ENCODE data around the gene HID1.
"Not testable (repeated sequence)": the region's sequence is repeated elsewhere in the genome, so short reads cannot be mapped to it uniquely, and the experiment has no call there.

The HID1 gene

DNA sequence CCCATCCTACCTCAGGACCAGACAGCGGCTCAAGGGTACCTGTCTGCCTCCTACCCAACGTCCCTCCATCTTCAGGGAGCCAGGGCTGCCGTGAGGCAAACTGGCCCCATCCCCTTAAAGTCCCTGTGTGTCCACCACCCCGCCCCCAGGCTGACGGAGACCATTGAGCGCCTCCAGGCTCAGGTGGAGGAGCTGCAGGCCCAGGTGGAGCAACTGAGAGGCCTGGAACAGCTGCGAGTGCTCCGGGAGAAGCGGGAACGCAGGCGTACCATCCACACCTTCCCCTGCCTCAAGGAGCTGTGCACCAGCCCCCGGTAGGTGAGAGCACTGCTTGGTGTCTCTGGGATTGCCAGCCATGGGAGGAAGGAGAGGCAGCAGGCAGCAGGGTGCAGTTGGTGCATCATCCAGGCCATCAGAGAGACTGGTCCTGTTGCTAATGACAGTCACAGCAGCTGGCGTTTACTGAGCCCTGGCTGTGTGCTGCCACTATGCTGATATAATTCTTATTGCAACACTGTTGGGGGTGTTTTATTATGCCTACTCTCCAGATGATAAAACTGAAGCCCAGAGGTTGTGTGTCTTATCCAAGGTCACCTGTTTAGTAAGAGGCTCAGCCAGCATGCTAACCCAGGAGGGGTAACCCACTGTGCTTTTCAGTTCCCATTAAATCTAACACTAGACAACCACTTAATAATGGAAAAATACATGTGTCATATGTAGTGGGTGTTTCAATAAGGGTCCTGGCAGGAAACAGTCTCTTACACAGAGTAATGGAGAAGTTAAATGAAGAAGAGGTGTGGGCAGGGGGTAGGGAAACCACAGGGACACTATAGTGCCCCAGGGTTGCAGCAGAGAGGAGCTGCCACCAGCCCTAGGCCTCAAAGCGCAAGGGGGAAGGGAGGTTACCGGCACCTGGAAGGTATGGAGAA is 29.6 kb upstream of the HID1 start:
- in situ Hi-C loops (cut with HindIII; ENCODE audit: low pct_ligation_motif_present, low pct_unique_long_range_greater_than_20kb, low sequenced_read_pairs) = no loop called here
- DNase-seq = no peak

GRCh38 chr17:74999523-74999922 is 27.0 kb upstream of the HID1 start:
- in situ Hi-C loops (cut with HindIII; ENCODE audit: low pct_ligation_motif_present, low pct_unique_long_range_greater_than_20kb, low sequenced_read_pairs) = no loop called here
- DNase-seq = no peak

DNA sequence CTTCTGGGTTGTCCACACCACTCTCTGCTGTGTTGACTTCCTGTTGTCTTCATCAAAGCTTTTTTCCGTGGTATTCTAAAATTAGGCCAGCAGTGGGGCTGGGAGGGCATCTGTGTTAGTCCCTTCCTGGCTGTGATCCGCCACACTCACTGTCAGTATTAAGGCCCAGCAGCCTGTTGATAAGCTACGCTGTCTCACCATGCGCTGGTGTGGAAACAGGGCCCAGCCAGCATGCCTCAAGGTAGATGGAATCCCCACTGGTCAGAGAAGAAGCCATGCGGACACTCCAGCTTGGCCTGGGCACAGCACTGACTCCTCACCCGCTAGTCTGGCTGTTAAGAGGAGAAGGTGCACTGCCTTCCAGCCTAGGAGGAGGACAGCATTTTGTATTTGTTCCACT is 26.2 kb upstream of the HID1 start:
- DNase-seq = no peak
- in situ Hi-C loops (cut with HindIII; ENCODE audit: low pct_ligation_motif_present, low pct_unique_long_range_greater_than_20kb, low sequenced_read_pairs) = no loop called here

DNA sequence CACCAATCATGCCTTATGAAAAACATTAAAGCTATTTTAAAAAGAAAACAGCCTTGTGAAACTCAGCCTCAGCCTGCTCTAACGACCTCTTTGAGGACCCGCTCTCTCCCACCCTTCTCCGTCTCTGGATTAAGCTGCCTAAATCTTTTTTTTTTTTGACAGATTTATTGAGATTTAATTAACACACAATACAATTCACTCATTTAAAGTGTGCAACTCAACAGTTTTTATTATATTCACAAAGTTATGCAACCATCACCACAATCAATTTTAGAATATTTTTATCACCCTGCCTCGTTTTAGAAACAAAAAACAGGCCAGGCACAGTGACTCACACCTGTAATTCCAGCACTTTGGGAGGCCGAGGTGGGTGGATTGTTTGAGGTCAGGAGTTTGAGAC is 23.3 kb upstream of the HID1 start:
- in situ Hi-C loops (cut with HindIII; ENCODE audit: low pct_ligation_motif_present, low pct_unique_long_range_greater_than_20kb, low sequenced_read_pairs) = no loop called here
- no peak for DNase-seq

GRCh38 chr17:74994440-74994839 is 21.9 kb upstream of the HID1 start:
- in situ Hi-C loops (cut with HindIII; ENCODE audit: low pct_ligation_motif_present, low pct_unique_long_range_greater_than_20kb, low sequenced_read_pairs) = no loop called here

DNA sequence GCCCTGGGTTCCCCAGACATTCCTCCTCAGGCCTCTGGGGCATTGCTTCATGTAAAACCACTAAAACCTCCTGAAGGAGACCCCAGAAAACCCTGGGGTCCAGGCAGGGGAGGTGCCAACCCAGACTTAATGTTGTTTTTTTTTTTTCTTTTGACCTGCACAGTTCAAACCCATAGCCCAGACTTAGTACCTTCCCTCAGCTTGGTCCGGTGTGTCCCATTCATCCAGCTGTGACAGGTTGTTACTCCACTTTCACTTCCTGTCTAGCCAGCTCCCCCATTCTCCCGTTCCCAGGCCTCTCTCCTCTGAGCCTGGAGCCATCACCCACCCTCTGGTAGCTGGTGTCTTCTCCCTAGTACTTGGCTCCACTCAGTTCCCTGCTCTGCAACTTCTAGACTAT is 19.7 kb upstream of the HID1 start:
- in situ Hi-C loops (cut with HindIII; ENCODE audit: low pct_ligation_motif_present, low pct_unique_long_range_greater_than_20kb, low sequenced_read_pairs) = no loop called here
- DNase-seq = no peak

More at GRCh38 chr17:74994440-74994839, 21.9 kb upstream of the HID1 start:
- DNase-seq = no peak

DNA sequence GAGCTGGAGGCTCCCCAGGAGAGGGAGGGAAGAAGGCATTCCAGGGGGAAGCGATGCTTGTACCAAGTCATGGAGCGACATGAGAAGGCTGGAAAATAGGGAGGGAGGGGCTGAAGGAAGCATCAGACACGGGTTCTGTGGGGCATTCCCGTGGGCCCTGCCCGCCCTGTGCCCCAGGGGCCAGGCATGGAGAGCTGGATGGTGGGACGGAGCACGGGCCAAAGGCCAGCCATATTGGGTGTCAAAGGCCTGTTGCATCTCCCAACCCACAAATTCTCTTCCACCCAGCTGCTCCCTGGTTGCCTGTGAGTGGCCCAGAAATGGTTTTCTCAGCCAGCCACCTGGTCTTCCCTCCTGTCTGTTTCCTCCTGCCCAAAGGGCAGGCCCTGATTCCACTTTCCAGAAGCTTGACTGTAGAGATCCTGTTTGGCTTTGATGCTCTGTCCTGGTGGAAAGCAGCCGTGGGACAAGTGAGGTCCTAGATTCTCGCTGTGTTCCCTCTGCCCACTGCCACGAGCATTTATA is 18.1 kb upstream of the HID1 start:
- DNase-seq = no peak
- in situ Hi-C loops (cut with HindIII; ENCODE audit: low pct_ligation_motif_present, low pct_unique_long_range_greater_than_20kb, low sequenced_read_pairs) = no loop called here

DNA sequence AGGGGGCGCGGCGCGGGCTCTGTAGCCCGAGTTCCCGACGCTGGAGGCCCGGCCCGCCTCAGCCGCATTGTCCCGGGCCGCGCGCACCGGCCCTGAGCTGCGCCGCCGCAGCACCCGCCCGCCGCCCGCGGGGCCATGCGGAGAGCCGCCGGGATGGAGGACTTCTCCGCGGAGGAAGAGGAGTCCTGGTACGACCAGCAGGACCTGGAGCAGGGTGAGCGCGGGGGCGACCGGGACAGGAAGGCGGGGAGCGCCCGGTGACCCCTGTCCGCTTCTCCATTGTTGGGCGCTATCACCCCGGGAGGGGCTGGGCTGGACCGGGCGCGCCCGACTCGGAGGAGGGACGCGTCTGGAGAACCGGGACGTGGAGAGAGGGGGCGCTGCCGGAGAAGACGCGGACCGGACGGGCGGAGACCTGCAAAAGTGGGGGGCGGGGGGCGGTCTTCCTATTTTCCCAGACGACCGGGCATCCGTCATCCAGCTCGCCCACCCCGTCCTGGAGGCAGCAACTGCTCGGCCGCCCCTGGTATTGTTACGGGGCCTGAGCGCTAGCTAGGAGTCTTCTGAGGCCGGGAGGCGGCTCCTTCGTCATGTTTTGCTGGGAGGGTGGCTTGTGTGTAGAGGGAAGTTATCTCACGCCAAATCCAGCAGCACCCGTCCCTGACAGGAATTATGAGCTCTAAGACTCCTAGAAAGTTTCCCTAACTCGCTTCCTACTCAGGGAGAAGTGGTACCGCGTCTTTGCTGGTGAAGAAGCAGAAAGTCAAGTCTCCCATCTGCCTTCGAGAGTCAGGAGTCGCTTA is 15.6 kb upstream of the HID1 start:
- peak; percentile 81 for DNase-seq
- in situ Hi-C loops (cut with HindIII; ENCODE audit: low pct_ligation_motif_present, low pct_unique_long_range_greater_than_20kb, low sequenced_read_pairs) = no loop called here

- DNase-seq = peak; percentile 95
- in situ Hi-C loops (cut with HindIII; ENCODE audit: low pct_ligation_motif_present, low pct_unique_long_range_greater_than_20kb, low sequenced_read_pairs) = no loop called here
Observed at GRCh38 chr17:74987418-74987908, 14.9 kb upstream of the HID1 start, which contains the start of gene CDR2L. Gene CDR2L, plus strand, starts transcription at chr17:74987632. Its CDS starts 412 bp downstream, at chr17:74988044.

GRCh38 chr17:74986206-74986576 is 13.6 kb upstream of the HID1 start:
- in situ Hi-C loops (cut with HindIII; ENCODE audit: low pct_ligation_motif_present, low pct_unique_long_range_greater_than_20kb, low sequenced_read_pairs) = no loop called here
- no peak for DNase-seq

DNA sequence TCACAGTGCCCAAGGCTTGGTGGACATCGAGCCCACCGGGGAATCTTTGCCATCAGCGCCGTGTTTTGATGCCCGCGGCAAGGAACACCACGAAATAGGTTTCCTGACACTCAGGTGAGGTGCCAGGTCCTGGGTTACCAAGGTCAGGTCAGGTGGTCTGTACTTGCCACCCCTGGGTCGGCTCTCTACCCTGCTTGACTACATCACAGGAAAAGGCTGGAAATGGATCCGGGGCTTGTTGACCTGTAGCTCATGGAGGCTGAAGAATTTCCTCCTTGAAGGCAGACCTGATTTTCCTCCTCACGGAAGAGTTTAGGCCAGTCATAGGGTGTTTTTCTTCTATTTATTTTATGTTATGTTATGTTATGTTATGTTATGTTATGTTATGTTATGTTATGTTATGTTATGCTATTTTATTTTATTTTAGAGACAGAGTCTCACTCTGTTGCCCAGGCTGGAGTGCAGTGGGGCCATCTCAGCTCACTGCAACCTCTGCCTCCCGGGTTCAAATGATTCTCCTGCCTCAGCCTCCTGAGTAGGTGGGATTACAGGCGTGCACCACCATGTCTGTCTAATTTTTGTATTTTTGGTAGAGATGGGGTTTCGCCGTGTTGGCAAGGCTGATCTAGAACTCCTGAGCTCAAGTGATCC is 10.2 kb upstream of the HID1 start:
- DNase-seq = peak; percentile 32
- in situ Hi-C loops (cut with HindIII; ENCODE audit: low pct_ligation_motif_present, low pct_unique_long_range_greater_than_20kb, low sequenced_read_pairs) = not testable (repeated sequence)

DNA sequence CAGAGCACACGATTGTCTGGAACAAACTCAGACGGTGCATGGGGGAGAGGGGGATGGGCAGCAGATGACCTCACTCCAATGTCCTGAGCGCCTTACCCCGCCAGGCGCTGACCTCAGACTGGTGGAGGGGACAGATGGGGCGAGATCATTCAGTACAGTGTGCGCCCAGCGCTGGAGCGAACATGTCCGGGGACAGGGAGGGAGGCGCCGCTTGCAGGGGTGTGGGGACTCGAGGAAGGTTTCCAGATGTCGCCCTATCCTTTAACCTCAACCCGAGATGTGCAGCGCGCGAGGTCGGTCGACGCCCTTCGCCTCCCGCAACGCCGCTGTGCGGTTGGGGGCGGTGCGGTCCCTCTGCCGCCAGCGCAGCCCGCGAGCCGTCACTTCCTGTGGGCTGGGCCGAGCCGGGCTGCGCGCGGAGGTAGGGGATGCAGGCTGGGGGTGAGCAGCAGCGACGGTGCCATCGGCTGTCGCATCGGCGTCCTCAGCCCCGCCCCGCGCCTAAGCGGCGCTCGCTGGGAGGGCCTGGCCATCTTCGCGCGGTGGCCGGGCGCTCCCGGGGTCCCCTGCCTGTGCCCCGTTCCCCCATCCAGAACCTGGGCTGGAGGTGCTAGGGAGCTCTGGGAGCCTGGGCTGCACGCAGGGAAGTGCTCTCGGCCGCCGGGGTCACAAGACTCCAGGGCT is 9.6 kb upstream of the HID1 start:
- DNase-seq = peak; percentile 70
- in situ Hi-C loops (cut with HindIII; ENCODE audit: low pct_ligation_motif_present, low pct_unique_long_range_greater_than_20kb, low sequenced_read_pairs) = no loop called here

DNA sequence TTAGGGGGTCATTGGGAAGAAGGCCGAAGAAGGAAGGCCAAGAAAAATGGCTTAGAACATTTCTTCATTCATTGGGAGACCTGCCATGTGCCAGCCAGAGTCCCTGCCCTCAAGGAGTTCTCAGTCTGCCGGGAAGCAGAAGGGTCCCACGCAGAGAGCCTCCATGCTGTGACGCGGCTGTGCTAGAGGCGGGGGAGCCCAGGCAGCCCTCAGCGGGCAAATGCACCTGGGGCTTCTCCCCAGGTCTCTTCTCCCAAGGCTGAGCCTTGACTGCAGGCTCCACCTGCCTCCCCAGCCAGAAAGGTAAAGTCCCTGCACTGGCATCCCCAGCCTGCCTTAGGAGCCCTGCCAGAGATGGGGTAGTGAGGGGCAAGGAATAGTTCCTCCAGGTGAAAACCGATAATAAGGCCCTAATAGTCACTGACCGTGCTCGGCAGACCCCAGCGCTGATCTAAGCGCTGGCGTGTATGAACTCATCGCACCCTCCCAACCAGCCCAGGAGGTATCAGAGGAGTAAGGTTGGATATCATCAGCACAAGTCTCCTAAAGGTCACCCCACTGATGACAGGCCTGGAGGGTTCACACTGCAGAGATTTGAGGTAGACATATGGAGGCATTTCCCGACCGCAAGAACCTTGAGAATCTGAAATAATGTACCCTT is 8.9 kb upstream of the HID1 start:
- in situ Hi-C loops (cut with HindIII; ENCODE audit: low pct_ligation_motif_present, low pct_unique_long_range_greater_than_20kb, low sequenced_read_pairs) = no loop called here

DNA sequence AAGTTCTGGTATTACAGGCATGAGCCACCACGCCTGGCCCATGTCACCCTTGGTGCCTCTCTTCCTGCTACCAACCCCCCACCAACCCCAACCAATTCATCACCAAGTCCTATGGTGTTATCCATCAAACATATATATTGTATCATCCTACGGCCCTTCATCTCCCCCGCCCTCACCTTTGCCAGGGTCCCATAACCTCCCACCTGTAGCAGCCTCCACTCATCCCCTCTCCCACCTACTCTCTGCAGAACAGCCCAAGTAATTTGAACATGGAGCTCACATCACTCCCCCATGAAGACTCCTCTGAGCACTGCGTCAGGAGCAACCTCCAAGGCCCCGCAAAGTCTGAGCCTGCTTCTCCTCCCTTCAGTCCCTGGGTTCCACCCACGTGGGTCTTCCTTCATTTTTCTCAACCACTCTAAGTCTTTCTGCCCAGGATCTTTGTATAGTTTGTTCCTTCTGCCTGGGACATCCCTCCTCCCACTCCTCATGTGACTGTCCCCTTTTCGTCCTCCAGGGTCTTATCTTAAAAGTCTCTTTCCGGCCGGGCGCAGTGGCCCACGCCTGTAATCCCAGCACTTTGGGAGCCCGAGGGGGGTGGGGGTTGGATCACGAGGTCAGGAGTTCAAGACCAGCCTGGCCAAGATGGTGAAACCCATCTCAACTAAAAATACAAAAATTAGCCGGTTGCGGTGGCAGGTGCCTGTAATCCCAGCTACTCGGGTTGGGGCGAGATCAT is 7.0 kb upstream of the HID1 start:
- in situ Hi-C loops (cut with HindIII; ENCODE audit: low pct_ligation_motif_present, low pct_unique_long_range_greater_than_20kb, low sequenced_read_pairs) = no loop called here
- DNase-seq = no peak

More for the DNA sequence above, 8.9 kb upstream of the HID1 start:
- no peak for DNase-seq

DNA sequence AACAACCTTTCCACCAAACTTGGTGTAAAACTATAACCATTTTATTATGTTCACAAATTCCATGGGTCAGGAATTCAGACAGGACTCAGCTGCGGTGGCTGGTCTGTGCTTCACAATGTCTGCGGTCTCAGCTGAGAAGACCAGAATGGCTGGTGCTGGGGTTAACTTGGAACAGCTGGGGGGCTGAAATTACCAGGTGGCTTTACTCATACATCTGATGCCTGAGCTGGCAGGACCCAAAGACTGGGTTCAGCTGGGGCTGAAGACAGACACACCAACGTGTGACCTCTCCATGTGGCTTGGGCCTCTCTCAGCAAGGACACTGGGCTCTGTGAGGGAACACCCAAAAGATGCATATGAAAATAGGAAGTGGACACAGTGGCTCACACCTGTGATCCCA is 5.7 kb upstream of the HID1 start:
- no peak for DNase-seq
- in situ Hi-C loops (cut with HindIII; ENCODE audit: low pct_ligation_motif_present, low pct_unique_long_range_greater_than_20kb, low sequenced_read_pairs) = no loop called here

- in situ Hi-C loops (cut with HindIII; ENCODE audit: low pct_ligation_motif_present, low pct_unique_long_range_greater_than_20kb, low sequenced_read_pairs) = no loop called here
- DNase-seq = no peak
Observed at GRCh38 chr17:74977802-74978201, 5.2 kb upstream of the HID1 start.

DNA sequence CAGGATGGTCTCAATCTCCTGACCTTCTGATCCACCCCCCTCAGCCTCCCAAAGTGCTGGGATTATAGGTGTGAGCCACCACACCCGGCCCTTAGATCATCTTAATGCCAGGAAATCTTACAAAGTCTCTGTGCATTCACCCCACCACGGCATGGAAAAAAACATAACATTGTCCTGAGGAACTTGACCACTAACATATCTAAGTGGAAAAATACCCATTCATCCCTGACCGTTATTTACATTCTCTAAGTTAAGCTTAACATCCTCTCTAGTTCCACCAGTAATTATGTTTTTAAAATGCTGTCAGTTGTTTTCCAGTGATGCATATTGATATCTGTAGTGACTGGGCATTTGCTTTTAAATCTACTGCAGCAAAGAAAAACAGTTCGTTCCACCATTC is 3.4 kb upstream of the HID1 start:
- DNase-seq = no peak
- in situ Hi-C loops (cut with HindIII; ENCODE audit: low pct_ligation_motif_present, low pct_unique_long_range_greater_than_20kb, low sequenced_read_pairs) = no loop called here
